ENCODE results near the gene YES1. TPM values are rescaled to one million over a fixed set of nuclear protein-coding genes. Genes with fewer than 3 reads are reported as not detected.

Gene YES1
- total RNA-seq, 1 experiment from 2014 or later, result 84.5 TPM

- no peaks in the 10 kb centered on the region for H3K79me2 ChIP-seq (ENCODE audit: insufficient read depth, low read length)
- no TSS peak for BruUV-seq (replicated peaks)
- H3K9ac ChIP-seq (ENCODE audit: low read length), result no peak overlapping the region
- POLR2A ChIA-PET, result no interaction called here
- no peak overlapping the region for H3K4me2 ChIP-seq (ENCODE audit: low read length)
- TF ChIP-seq JUND (IDR thresholded peaks at IDR 0.05) (no peak), EGR1 (IDR thresholded peaks at IDR 0.05; ENCODE audit: low read depth) (no peak), POLR2AphosphoS5 (IDR thresholded peaks at IDR 0.05; ENCODE audit: low read depth, low read length) (no peak), ELF1 (IDR thresholded peaks at IDR 0.05; ENCODE audit: borderline replicate concordance, low read depth) (no peak), RAD21 (IDR thresholded peaks at IDR 0.05; ENCODE audit: low read depth) (no peak), EZH2phosphoT487 (IDR thresholded peaks at IDR 0.05; ENCODE audit: borderline replicate concordance) (no peak), CBX3 (IDR thresholded peaks at IDR 0.05; ENCODE audit: low read depth) (no peak), CTCF (IDR thresholded peaks at IDR 0.05 in 2 of 3, conservative IDR thresholded peaks at IDR 0.05 in 1 of 3; ENCODE audit: borderline replicate concordance in 1 of 3, insufficient read depth in 1 of 3, low read depth in 2 of 3, low read length in 2 of 3) (no peak), POLR2A (IDR thresholded peaks at IDR 0.05; ENCODE audit: borderline replicate concordance, extremely low read depth, insufficient read depth, insufficient read length) (no peak), ZNF274 (IDR thresholded peaks at IDR 0.05; ENCODE audit: low read depth, low read length) (no peak), CEBPB (IDR thresholded peaks at IDR 0.05; ENCODE audit: low read depth) (no peak), SRF (IDR thresholded peaks at IDR 0.05; ENCODE audit: low read depth) (no peak), ZBTB33 (IDR thresholded peaks at IDR 0.05; ENCODE audit: extremely low read depth, insufficient replicate concordance, low read length) (no peak), REST (IDR thresholded peaks at IDR 0.05; ENCODE audit: low read depth) (no peak), EZH2 (IDR thresholded peaks at IDR 0.05) (no peak), ATF3 (IDR thresholded peaks at IDR 0.05) (no peak), FOSL1 (IDR thresholded peaks at IDR 0.05; ENCODE audit: low read depth) (no peak), SIN3A (IDR thresholded peaks at IDR 0.05; ENCODE audit: low read depth) (no peak), TCF7L2 (IDR thresholded peaks at IDR 0.05; ENCODE audit: borderline replicate concordance, extremely low read depth, insufficient read depth, insufficient read length) (no peak), MAX (IDR thresholded peaks at IDR 0.05) (no peak)
- CTCF ChIA-PET, result no interaction called here
- peaks cover 17 to 21% of the 10 kb centered on the region in 2 experiments for H3K36me3 ChIP-seq (ENCODE audit: control insufficient read depth in 1 of 2, insufficient read depth in 2 of 2, low read length in 2 of 2)
- H3K27me3 ChIP-seq (ENCODE audit: insufficient read depth, low read length), result no peaks in the 10 kb centered on the region
- no peak overlapping the region for H3K4me3 ChIP-seq (replicated peaks in 1 of 2; ENCODE audit: low read depth in 1 of 2, low read length in 2 of 2)
- no peak for DNase-seq (ENCODE audit: low read depth, low spot score)
- H3K27ac ChIP-seq (ENCODE audit: low read depth, low read length), result no peak overlapping the region
- intact Hi-C loops (cut with micrococcal nuclease), result no loop called here
- no peak for ATAC-seq
- H3K9me2 ChIP-seq (ENCODE audit: insufficient read depth), result no peaks in the 10 kb centered on the region
- RAD21 ChIA-PET (ENCODE audit: low non-redundant PET in 1 of 2, low total read pairs in 2 of 2, uncharacterized antibody in 2 of 2, unreplicated experiment in 2 of 2), result no interaction called here
- no peak overlapping the region for H2AFZ ChIP-seq (ENCODE audit: low read depth, low read length, poor library complexity, severe bottlenecking)
- H3K9me3 ChIP-seq (ENCODE audit: control insufficient read depth in 1 of 2, insufficient read depth in 1 of 2, low read depth in 1 of 2, low read length in 2 of 2), result no peaks in the 10 kb centered on the region
- no peaks in the 10 kb centered on the region for H3K4me1 ChIP-seq (ENCODE audit: control insufficient read depth in 1 of 2, insufficient read depth in 2 of 2, low read length in 2 of 2)
- H4K20me1 ChIP-seq (ENCODE audit: insufficient read depth), result no peaks in the 10 kb centered on the region
These were observed 131.7 kb downstream of the YES1 start for GRCh38 chr18:680392-680791.
